ENCODE results near the gene GPA33. TPM values are rescaled to one million over a fixed set of nuclear protein-coding genes. Genes with fewer than 3 reads are reported as not detected.

The GPA33 gene
- total RNA-seq, 1 donor from 2014 or later, result not detected

GRCh38 chr1:167089939-167090313, 251 bp downstream of the GPA33 start:
- Mint-ChIP-seq H3K27me3 (ENCODE audit: unreplicated experiment) (no peaks in the 10 kb centered on the region), H3K4me1 (ENCODE audit: low read depth, unreplicated experiment) (peaks cover 5% of the 10 kb centered on the region), H3K27ac (ENCODE audit: unreplicated experiment) (no peak overlapping the region), H3K4me3 (ENCODE audit: unreplicated experiment) (no peak overlapping the region), H3K36me3 (ENCODE audit: unreplicated experiment) (no peaks in the 10 kb centered on the region), H3K9me3 (ENCODE audit: unreplicated experiment) (peaks cover 2% of the 10 kb centered on the region)
- DNase-seq, result no peak
- TF ChIP-seq, protein P1, sequence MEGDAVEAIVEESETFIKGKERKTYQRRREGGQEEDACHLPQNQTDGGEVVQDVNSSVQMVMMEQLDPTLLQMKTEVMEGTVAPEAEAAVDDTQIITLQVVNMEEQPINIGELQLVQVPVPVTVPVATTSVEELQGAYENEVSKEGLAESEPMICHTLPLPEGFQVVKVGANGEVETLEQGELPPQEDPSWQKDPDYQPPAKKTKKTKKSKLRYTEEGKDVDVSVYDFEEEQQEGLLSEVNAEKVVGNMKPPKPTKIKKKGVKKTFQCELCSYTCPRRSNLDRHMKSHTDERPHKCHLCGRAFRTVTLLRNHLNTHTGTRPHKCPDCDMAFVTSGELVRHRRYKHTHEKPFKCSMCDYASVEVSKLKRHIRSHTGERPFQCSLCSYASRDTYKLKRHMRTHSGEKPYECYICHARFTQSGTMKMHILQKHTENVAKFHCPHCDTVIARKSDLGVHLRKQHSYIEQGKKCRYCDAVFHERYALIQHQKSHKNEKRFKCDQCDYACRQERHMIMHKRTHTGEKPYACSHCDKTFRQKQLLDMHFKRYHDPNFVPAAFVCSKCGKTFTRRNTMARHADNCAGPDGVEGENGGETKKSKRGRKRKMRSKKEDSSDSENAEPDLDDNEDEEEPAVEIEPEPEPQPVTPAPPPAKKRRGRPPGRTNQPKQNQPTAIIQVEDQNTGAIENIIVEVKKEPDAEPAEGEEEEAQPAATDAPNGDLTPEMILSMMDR (IDR thresholded peaks at IDR 0.05; ENCODE audit: partially characterized antibody, unreplicated experiment), result no peak

DNA sequence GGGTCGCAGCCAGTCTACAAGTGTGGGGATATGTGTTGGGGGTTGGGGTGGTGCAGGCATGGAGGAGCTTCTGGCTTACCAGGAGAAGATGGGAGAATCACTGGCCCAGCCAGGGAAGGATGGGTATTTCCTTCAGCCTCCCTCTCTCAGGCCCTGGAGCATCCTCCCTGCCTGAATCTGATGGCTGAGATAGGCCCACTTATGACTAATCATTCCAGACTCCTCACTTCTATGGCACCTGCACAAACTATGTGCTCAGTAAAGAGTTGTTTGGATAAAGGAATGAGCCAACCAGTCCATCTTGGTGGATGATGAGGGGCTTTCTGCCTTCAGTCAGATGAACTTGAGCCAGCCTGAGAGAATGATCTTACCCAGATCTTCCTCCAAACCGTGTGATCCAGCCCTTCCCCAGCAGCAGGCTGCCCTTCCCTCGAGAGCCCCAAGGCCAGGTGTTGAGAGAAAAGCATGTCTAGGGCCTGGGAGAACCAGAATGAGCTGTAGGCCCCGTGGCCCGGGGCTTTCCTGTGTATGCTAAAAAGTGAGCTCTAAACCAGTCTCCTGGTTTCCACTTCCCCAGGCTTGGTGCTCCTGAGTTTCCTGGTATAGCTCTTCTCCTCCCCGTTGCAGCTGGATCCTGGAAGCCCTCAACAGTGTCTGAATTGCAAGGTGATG, 1.3 kb downstream of the GPA33 start:
- Mint-ChIP-seq H3K27me3 (ENCODE audit: unreplicated experiment) (no peaks in the 10 kb centered on the region), H3K27ac (ENCODE audit: unreplicated experiment) (no peak overlapping the region)

DNA sequence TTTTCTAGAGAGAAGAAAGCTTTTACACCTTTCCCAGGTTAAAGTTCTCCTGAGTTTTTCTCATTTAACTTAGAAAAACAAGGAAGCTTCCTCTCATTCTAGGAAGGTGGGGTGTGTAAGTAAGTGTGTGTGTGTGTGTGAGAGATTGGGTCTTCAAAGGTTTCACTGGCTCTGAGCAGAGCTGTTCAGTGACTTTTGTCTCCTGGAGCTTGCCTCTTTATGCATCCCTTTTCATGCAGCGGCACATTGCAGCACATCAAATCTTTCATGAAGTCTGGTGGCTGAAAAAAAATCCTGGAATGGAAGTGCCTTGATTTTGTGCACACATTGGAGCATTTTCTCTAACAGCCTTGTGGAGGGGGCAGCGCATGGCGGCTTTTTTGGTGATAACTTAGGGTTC, 3.4 kb downstream of the GPA33 start:
- Mint-ChIP-seq H3K9me3 (ENCODE audit: unreplicated experiment) (no peaks in the 10 kb centered on the region), H3K4me1 (ENCODE audit: low read depth, unreplicated experiment) (peaks cover 5% of the 10 kb centered on the region), H3K4me3 (ENCODE audit: unreplicated experiment) (no peak overlapping the region), H3K27me3 (ENCODE audit: unreplicated experiment) (peaks cover 1% of the 10 kb centered on the region), H3K27ac (ENCODE audit: unreplicated experiment) (no peak overlapping the region), H3K36me3 (ENCODE audit: unreplicated experiment) (no peaks in the 10 kb centered on the region)
- DNase-seq, result no peak
- TF ChIP-seq, protein P1 (IDR thresholded peaks at IDR 0.05; ENCODE audit: partially characterized antibody, unreplicated experiment), result no peak

More for the DNA sequence above, 1.3 kb downstream of the GPA33 start:
- no peaks in the 10 kb centered on the region for H3K36me3 Mint-ChIP-seq (ENCODE audit: unreplicated experiment)
- H3K9me3 Mint-ChIP-seq (ENCODE audit: unreplicated experiment), result peaks cover 2% of the 10 kb centered on the region
- no peak for DNase-seq
- no peak overlapping the region for H3K4me3 Mint-ChIP-seq (ENCODE audit: unreplicated experiment)
- TF ChIP-seq, protein P1 (IDR thresholded peaks at IDR 0.05; ENCODE audit: partially characterized antibody, unreplicated experiment), result no peak
- peaks cover 3% of the 10 kb centered on the region for H3K4me1 Mint-ChIP-seq (ENCODE audit: low read depth, unreplicated experiment)

DNA sequence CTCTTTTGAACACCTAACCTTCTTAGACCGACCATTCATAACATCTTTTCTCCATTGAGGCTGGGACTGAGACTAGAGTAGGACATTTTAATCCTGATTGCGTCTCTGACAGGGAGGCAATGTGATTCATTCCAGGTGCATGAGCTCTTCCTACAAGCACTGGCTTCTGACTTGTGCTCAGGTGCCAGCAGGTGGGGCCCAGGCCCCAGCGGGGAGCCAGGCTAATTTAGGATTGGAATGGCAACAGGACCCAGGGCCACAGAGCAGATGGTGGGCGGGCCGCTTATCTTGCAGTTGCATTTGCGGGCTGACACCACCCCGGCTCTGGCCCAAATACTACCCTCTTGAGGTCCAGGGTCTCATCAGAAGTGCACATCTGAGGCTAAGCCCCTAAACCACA, 4.1 kb downstream of the GPA33 start:
- Mint-ChIP-seq H3K27me3 (ENCODE audit: unreplicated experiment) (peaks cover 1% of the 10 kb centered on the region), H3K4me3 (ENCODE audit: unreplicated experiment) (no peak overlapping the region), H3K27ac (ENCODE audit: unreplicated experiment) (no peak overlapping the region), H3K9me3 (ENCODE audit: unreplicated experiment) (no peaks in the 10 kb centered on the region), H3K4me1 (ENCODE audit: low read depth, unreplicated experiment) (peaks cover 9% of the 10 kb centered on the region), H3K36me3 (ENCODE audit: unreplicated experiment) (peaks cover 2% of the 10 kb centered on the region)
- TF ChIP-seq, protein P1 (IDR thresholded peaks at IDR 0.05; ENCODE audit: partially characterized antibody, unreplicated experiment), result no peak
- no peak for DNase-seq

- Mint-ChIP-seq H3K36me3 (ENCODE audit: unreplicated experiment) (peaks cover 9% of the 10 kb centered on the region), H3K9me3 (ENCODE audit: unreplicated experiment) (no peaks in the 10 kb centered on the region), H3K27me3 (ENCODE audit: unreplicated experiment) (peaks cover 1% of the 10 kb centered on the region), H3K4me1 (ENCODE audit: low read depth, unreplicated experiment) (peaks cover 11% of the 10 kb centered on the region), H3K27ac (ENCODE audit: unreplicated experiment) (no peak overlapping the region), H3K4me3 (ENCODE audit: unreplicated experiment) (no peak overlapping the region)
- TF ChIP-seq, protein P1 (IDR thresholded peaks at IDR 0.05; ENCODE audit: partially characterized antibody, unreplicated experiment), result no peak
- no peak for DNase-seq
Observed at GRCh38 chr1:167084757-167085156, 5.4 kb downstream of the GPA33 start.
